Neutrophil (primary cell): ENCODE results near the gene THAP4.
"Not testable (repeated sequence)": the region's sequence is repeated elsewhere in the genome, so short reads cannot be mapped to it uniquely, and the experiment has no call there.

Source experiments
- H3K27ac ChIP-seq: fragments of 200-600 bp; sonication (generic); 2 replicates; pipeline ENCODE4 v1.5.1; 2016; ENCODE audit warnings: mild to moderate bottlenecking, moderate library complexity
- H3K27me3 ChIP-seq: fragments of 200-600 bp; sonication (generic); 2 replicates; pipeline ENCODE4 v1.6.0; 2016; ENCODE audit warnings: mild to moderate bottlenecking
- H3K36me3 ChIP-seq: fragments of 200-600 bp; sonication (generic); 2 replicates; pipeline ENCODE4 v1.5.1; 2017
- H3K4me1 ChIP-seq, 2 experiments: fragments of 200-600 bp in 1 of 2; sonication (generic) in 1 of 2; 1 replicate in 1 of 2; 2 replicates in 1 of 2; pipeline versions ENCODE4 v1.5.1 to v1.6.1; 2013 to 2016; ENCODE audit warnings: low read depth in 1 of 2, low read length in 1 of 2, mild to moderate bottlenecking in 1 of 2, moderate library complexity in 1 of 2; ENCODE audit not compliant: control insufficient read depth in 1 of 2, insufficient read depth in 1 of 2
- H3K4me3 ChIP-seq, 2 experiments: fragments of 200-600 bp in 1 of 2; sonication (generic) in 1 of 2; 1 replicate in 1 of 2; 2 replicates in 1 of 2; pipeline ENCODE4 v1.5.1; 2013 to 2016; ENCODE audit warnings: low read depth in 1 of 2, low read length in 1 of 2, mild to moderate bottlenecking in 1 of 2, moderate library complexity in 1 of 2
- H3K9me3 ChIP-seq: fragments of 200-600 bp; sonication (generic); 2 replicates; pipeline ENCODE4 v1.5.1; 2016
- CTCF ChIP-seq: fragments of 200-600 bp; sonication (generic); IDR thresholded peaks from 2 replicates; pipeline ENCODE4 v1.5.1; 2016; ENCODE audit warnings: antibody characterized with exemption

The THAP4 gene

GRCh38 chr2:241595600-241596140, 41.3 kb downstream of the THAP4 start:
- H3K9me3 ChIP-seq, result no peaks in the 10 kb centered on the region
- no peaks in the 10 kb centered on the region for H3K4me1 ChIP-seq
- TF ChIP-seq CTCF, result no peak
- H3K4me3 ChIP-seq, result no peak overlapping the region
- peaks cover 28% of the 10 kb centered on the region for H3K36me3 ChIP-seq
- no peaks in the 10 kb centered on the region for H3K27me3 ChIP-seq
- H3K27ac ChIP-seq, result no peak overlapping the region

GRCh38 chr2:241593271-241593670, 43.7 kb downstream of the THAP4 start:
- no peak overlapping the region for H3K4me3 ChIP-seq
- TF ChIP-seq CTCF, result no peak

GRCh38 chr2:241592126-241592845, 44.7 kb downstream of the THAP4 start:
- H3K9me3 ChIP-seq, result peaks cover 5% of the 10 kb centered on the region
- H3K4me1 ChIP-seq, result no peaks in the 10 kb centered on the region
- no peak for TF ChIP-seq CTCF
- H3K4me3 ChIP-seq, result no peak overlapping the region
- H3K36me3 ChIP-seq, result peaks cover 26% of the 10 kb centered on the region
- no peak overlapping the region for H3K27ac ChIP-seq
- no peaks in the 10 kb centered on the region for H3K27me3 ChIP-seq

More at GRCh38 chr2:241593271-241593670, 43.7 kb downstream of the THAP4 start:
- no peaks in the 10 kb centered on the region for H3K9me3 ChIP-seq
- no peaks in the 10 kb centered on the region for H3K4me1 ChIP-seq
- H3K36me3 ChIP-seq, result peaks cover 28% of the 10 kb centered on the region
- H3K27me3 ChIP-seq, result no peaks in the 10 kb centered on the region
- no peak overlapping the region for H3K27ac ChIP-seq

GRCh38 chr2:241590496-241591455, 46.2 kb downstream of the THAP4 start:
- H3K27me3 ChIP-seq, H3K9me3 ChIP-seq, H3K4me3 ChIP-seq, H3K27ac ChIP-seq, H3K4me1 ChIP-seq: not testable (repeated sequence)
- peaks cover 21% of the 10 kb centered on the region for H3K36me3 ChIP-seq

GRCh38 chr2:241589863-241590262, 47.1 kb downstream of the THAP4 start:
- H3K36me3 ChIP-seq, result peaks cover 21% of the 10 kb centered on the region
- not testable (repeated sequence) for H3K9me3 ChIP-seq, H3K27ac ChIP-seq, H3K27me3 ChIP-seq, H3K4me1 ChIP-seq, H3K4me3 ChIP-seq

- H3K4me1 ChIP-seq, result no peaks in the 10 kb centered on the region
- peaks cover 14% of the 10 kb centered on the region for H3K36me3 ChIP-seq
- no peak overlapping the region for H3K4me3 ChIP-seq
- no peaks in the 10 kb centered on the region for H3K27me3 ChIP-seq
- peaks cover 9% of the 10 kb centered on the region for H3K9me3 ChIP-seq
- TF ChIP-seq CTCF, result no peak
- no peak overlapping the region for H3K27ac ChIP-seq
Measured at GRCh38 chr2:241586564-241587264, 50.2 kb downstream of the THAP4 start.
